ENCODE data around the gene B3GNT5. TPM values are rescaled to one million over a fixed set of nuclear protein-coding genes. Genes with fewer than 3 reads are reported as not detected.

B3GNT5 gene, protein sequence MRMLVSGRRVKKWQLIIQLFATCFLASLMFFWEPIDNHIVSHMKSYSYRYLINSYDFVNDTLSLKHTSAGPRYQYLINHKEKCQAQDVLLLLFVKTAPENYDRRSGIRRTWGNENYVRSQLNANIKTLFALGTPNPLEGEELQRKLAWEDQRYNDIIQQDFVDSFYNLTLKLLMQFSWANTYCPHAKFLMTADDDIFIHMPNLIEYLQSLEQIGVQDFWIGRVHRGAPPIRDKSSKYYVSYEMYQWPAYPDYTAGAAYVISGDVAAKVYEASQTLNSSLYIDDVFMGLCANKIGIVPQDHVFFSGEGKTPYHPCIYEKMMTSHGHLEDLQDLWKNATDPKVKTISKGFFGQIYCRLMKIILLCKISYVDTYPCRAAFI
- 10 to 100 TPM; 12.4 to 56.4 TPM for total RNA-seq

- H3K9me3 Mint-ChIP-seq: no peaks in the 10 kb centered on the region
- ATAC-seq (peak; percentile 49 to 65), DNase-seq (ENCODE audit: low spot score in 2 of 2) (peak; percentile 46 to 66)
- H3K27ac Mint-ChIP-seq: peak within 1 kb of the TSS; percentile 65 to 91
- peaks cover 13 to 22% of the 10 kb centered on the region in 2 donors for H3K36me3 Mint-ChIP-seq
Measured at GRCh38 chr3:183252973-183253527, at the start of gene B3GNT5. Gene B3GNT5 (plus strand): TSS chr3:183253253. CDS start chr3:183269799, 16,546 bp downstream.

DNA sequence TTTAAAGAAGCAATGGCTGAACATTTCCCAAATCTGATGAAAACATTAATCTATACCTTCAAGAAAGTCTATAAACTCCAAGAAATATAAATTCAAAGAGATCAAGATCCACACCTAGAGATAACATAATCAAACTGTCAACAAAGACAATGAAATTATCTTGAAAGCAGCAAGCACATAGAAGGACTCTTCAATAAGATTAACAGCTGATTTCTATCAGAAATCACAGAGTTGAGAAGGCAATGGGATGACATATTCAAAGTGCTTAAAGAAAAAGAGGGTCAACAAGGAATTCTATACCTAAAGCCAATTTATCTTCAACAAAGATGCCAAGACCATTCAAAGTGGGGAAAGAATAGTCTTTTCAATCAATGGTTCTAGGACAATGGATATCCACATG lies 49.4 kb upstream of the B3GNT5 start:
- Mint-ChIP-seq H3K27ac (no peak overlapping the region), H3K36me3 (peaks cover 19 to 37% of the 10 kb centered on the region in 2 donors), H3K9me3 (peaks cover 17 to 29% of the 10 kb centered on the region in 2 donors)
- DNase-seq (ENCODE audit: low spot score in 2 of 2) (no peak), ATAC-seq (no peak)

- peak overlapping the region; percentile 31 to 85 for H3K27ac Mint-ChIP-seq
- ATAC-seq: peak; percentile 54 to 80
- peaks cover 24 to 55% of the 10 kb centered on the region in 2 donors for H3K36me3 Mint-ChIP-seq
- no peak for DNase-seq (ENCODE audit: low spot score in 2 of 2)
- peaks cover 23 to 29% of the 10 kb centered on the region in 2 donors for H3K9me3 Mint-ChIP-seq
Measured at GRCh38 chr3:183208260-183208659, 44.8 kb upstream of the B3GNT5 start.

- peaks cover 17 to 24% of the 10 kb centered on the region in 2 donors for H3K9me3 Mint-ChIP-seq
- peaks cover 21 to 50% of the 10 kb centered on the region in 2 donors for H3K36me3 Mint-ChIP-seq
- H3K27ac Mint-ChIP-seq: peak overlapping the region in 1 of 2 donors; percentile 85
- ATAC-seq (no peak), DNase-seq (ENCODE audit: low spot score in 2 of 2) (no peak)
Measured at GRCh38 chr3:183208800-183209199, 44.3 kb upstream of the B3GNT5 start.

DNA sequence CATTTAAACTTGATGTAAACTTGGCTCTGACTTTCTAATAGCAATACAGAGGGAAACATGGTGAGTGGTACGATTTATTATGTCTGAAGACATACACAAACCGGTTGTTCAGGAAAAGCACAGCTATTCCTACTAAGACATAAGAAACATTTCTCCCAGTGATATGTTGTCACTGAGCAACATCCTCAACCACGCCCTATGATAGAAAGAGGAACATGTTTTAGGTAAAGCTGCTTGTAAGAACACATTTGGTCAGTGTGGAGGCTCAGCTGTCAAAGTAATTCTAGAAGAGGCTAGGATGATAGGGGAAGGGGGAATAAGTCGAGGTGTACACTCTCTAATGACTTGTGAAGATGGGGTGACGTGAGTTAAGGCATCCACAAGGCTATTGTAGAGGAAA lies 42.7 kb upstream of the B3GNT5 start:
- Mint-ChIP-seq H3K27ac (peak overlapping the region; percentile 72 to 96), H3K36me3 (peaks cover 21 to 39% of the 10 kb centered on the region in 2 donors), H3K9me3 (peaks cover 14 to 15% of the 10 kb centered on the region in 2 donors)
- DNase-seq (ENCODE audit: low spot score in 2 of 2): no peak
- no peak for ATAC-seq

DNA sequence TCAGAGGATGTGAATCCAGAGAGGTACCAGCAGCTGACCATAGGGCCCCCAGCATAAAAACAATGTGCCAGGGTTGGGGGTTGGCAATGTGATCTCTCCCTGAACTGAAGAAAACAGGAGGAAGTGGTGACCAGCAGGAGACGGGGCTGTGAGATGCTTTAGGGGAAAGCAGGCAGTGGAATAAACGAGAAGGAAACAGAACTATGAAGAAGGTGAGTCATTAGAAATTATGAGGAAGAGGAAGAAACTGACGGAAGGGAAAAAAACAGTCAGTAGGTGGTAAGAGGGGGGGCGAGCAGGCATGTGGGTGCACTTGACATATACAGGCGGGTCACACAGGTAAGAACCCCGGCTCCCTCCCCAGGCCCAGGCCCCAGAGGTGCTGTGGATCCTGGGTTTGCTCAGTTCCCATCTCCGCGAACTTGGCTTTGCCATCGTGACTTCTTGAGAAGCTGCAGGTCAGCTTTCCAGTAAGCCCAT lies 42.2 kb upstream of the B3GNT5 start:
- Mint-ChIP-seq H3K9me3 (peaks cover 14 to 15% of the 10 kb centered on the region in 2 donors), H3K36me3 (peaks cover 21 to 39% of the 10 kb centered on the region in 2 donors), H3K27ac (peak overlapping the region; percentile 72 to 96)
- peak; percentile 70 to 83 for ATAC-seq
- DNase-seq (ENCODE audit: low spot score in 2 of 2): peak in 1 of 2 donors; percentile 62

GRCh38 chr3:183211352-183211751 lies 41.7 kb upstream of the B3GNT5 start:
- Mint-ChIP-seq H3K9me3 (peaks cover 14 to 15% of the 10 kb centered on the region in 2 donors), H3K27ac (peak overlapping the region in 1 of 2 donors; percentile 96), H3K36me3 (peaks cover 21 to 39% of the 10 kb centered on the region in 2 donors)
- ATAC-seq: peak in 1 of 2 donors; percentile 46
- DNase-seq (ENCODE audit: low spot score in 2 of 2): no peak

- ATAC-seq (no peak), DNase-seq (ENCODE audit: low spot score in 2 of 2) (no peak)
- Mint-ChIP-seq H3K27ac (peak overlapping the region in 1 of 2 donors; percentile 96), H3K9me3 (peaks cover 14 to 15% of the 10 kb centered on the region in 2 donors), H3K36me3 (peaks cover 21 to 39% of the 10 kb centered on the region in 2 donors)
Measured at GRCh38 chr3:183212096-183212495, 41.0 kb upstream of the B3GNT5 start.

DNA sequence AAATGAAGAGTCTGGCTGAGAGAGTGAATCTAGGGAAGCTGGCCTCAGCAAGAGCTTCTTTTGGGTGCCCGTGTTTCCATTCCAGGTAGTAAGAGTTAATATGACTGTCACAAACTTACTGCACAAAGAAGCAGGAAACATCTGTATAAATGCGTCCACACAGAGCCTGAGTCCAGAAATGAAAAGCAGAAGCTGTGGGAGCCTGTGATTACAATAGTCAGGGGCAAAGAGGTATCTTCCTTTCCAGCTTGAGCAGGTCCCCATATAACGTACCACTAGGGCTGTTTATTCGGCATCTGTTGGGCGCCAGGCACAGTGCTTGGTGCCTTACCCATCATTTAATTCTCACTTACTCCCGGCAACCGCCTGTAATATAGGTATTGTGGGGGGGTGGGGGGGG lies 40.5 kb upstream of the B3GNT5 start:
- ATAC-seq (no peak), DNase-seq (ENCODE audit: low spot score in 2 of 2) (no peak)
- H3K27ac Mint-ChIP-seq: peak overlapping the region in 1 of 2 donors; percentile 96
- H3K9me3 Mint-ChIP-seq: peaks cover 14 to 15% of the 10 kb centered on the region in 2 donors
- H3K36me3 Mint-ChIP-seq: peaks cover 21 to 39% of the 10 kb centered on the region in 2 donors

- peaks cover 14 to 15% of the 10 kb centered on the region in 2 donors for H3K9me3 Mint-ChIP-seq
- peaks cover 21 to 31% of the 10 kb centered on the region in 2 donors for H3K36me3 Mint-ChIP-seq
- DNase-seq (ENCODE audit: low spot score in 2 of 2): no peak
- no peak overlapping the region for H3K27ac Mint-ChIP-seq
- no peak for ATAC-seq
Measured at GRCh38 chr3:183213415-183214276, 39.4 kb upstream of the B3GNT5 start.

DNA sequence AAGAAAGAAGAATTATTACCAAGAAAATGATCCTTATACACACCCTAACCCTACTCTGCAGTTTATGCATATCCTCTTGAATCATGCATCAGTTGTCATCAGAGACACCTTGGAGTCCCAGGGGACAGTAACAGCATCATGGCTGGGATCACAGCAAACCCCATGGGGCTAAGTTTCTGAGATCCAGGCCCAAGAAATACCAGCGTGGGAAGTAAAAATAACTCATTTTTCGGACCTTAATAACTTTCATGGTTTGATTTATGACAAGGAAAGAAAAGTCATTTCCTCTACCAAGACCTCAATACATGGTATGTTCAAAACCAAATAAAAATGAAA lies 38.8 kb upstream of the B3GNT5 start:
- ATAC-seq (no peak), DNase-seq (ENCODE audit: low spot score in 2 of 2) (no peak)
- H3K27ac Mint-ChIP-seq: no peak overlapping the region
- peaks cover 21 to 26% of the 10 kb centered on the region in 2 donors for H3K36me3 Mint-ChIP-seq
- H3K9me3 Mint-ChIP-seq: peaks cover 14 to 15% of the 10 kb centered on the region in 2 donors

DNA sequence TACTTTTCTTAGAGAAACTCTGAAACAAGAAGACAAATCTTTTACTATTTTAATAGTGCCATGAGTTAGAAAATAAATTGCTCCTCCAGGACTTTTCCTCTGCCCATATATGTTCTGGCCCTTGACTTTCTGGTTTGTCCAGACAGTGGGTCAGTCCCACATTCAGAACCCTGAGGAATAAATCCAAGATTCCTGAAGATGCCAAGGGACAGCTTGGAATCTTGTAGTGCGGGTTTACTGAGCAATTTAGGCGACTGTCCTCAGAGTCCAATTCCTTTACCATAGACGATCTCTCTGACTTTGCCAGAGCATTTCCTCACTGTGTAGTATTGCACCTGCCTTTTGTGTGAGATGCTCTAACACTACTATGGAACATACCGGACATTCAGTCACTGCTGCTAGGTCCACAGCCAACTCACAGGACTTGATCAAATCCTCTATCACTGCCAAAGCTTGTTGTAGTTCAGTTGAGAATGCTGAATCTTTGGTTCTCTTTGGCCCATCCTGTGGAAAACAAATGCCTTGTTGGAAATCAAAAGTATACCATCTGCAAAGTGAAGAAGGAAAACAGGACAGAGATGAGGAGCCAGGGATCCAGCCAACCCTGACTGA lies 37.4 kb upstream of the B3GNT5 start:
- H3K27ac Mint-ChIP-seq: no peak overlapping the region
- ATAC-seq (no peak), DNase-seq (ENCODE audit: low spot score in 2 of 2) (no peak)
- peaks cover 5 to 8% of the 10 kb centered on the region in 2 donors for H3K9me3 Mint-ChIP-seq
- peaks cover 11 to 14% of the 10 kb centered on the region in 2 donors for H3K36me3 Mint-ChIP-seq

- Mint-ChIP-seq H3K27ac (no peak overlapping the region), H3K36me3 (no peaks in the 10 kb centered on the region), H3K9me3 (no peaks in the 10 kb centered on the region)
- DNase-seq (ENCODE audit: low spot score in 2 of 2) (no peak), ATAC-seq (peak in 1 of 2 donors; percentile 7)
Measured at GRCh38 chr3:183217548-183218332, 35.3 kb upstream of the B3GNT5 start.

GRCh38 chr3:183218826-183219225 lies 34.2 kb upstream of the B3GNT5 start:
- no peak for DNase-seq (ENCODE audit: low spot score in 2 of 2)
- no peaks in the 10 kb centered on the region for H3K36me3 Mint-ChIP-seq
- H3K27ac Mint-ChIP-seq: no peak overlapping the region
- ATAC-seq: peak in 1 of 2 donors; percentile 29
- no peaks in the 10 kb centered on the region for H3K9me3 Mint-ChIP-seq

DNA sequence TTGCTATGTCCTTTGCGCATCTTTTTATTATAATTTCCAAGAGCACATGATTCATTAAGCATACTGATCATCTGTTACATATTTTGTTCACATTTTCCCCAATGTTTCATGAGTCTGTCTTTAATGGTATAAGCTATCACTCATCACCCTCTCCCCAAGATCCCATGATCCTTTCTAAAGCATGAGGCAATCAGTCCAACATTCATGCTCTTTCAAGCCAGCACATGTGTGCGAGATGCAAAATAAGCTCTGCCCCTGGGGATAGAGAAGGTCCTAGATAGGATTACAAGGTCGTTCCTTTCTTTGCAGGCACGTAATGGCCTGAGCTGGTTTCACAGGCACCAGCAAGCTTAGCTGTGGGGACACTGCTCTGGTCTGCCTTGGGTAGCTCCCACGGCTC lies 32.2 kb upstream of the B3GNT5 start:
- Mint-ChIP-seq H3K27ac (no peak overlapping the region), H3K9me3 (no peaks in the 10 kb centered on the region), H3K36me3 (no peaks in the 10 kb centered on the region)
- ATAC-seq: no peak
- DNase-seq (ENCODE audit: low spot score in 2 of 2): no peak

Measured in activated naive CD4-positive, alpha-beta T cell treated with anti-CD3 and anti-CD28 coated beads, Interleukin-2, amount 50 U/mL, for 72 hours (primary cell).